Effector memory CD4-positive, alpha-beta T cell (primary cell): ENCODE results near the gene DRC7.

Source experiments
- DNase-seq, 3 donors: peaks; one replicate each; pipeline ENCODE4 v3.0.0-alpha.2; 2020
- H3K27ac ChIP-seq: 2 replicates; pipeline ENCODE4 v1.7.0; 2013; ENCODE audit warnings: mild to moderate bottlenecking, low read length, moderate library complexity; ENCODE audit not compliant: insufficient read depth, poor library complexity, severe bottlenecking
- H3K27me3 ChIP-seq: replicated peaks from 2 replicates; pipeline ENCODE4 v1.7.0; 2013; ENCODE audit warnings: mild to moderate bottlenecking, low read length; ENCODE audit not compliant: insufficient read depth, control insufficient read depth, poor library complexity, severe bottlenecking
- H3K36me3 ChIP-seq: 2 replicates; pipeline ENCODE4 v1.7.0; 2013; ENCODE audit warnings: mild to moderate bottlenecking, low read length, moderate library complexity; ENCODE audit not compliant: control insufficient read depth, insufficient read depth
- H3K4me1 ChIP-seq: 2 replicates; pipeline ENCODE4 v1.7.0; 2013; ENCODE audit warnings: low read length, mild to moderate bottlenecking; ENCODE audit not compliant: control insufficient read depth, insufficient read depth, poor library complexity, severe bottlenecking
- H3K4me3 ChIP-seq: 2 replicates; pipeline ENCODE4 v1.7.0; 2013; ENCODE audit warnings: low read length, low read depth, mild to moderate bottlenecking; ENCODE audit not compliant: insufficient read depth, poor library complexity, severe bottlenecking
- H3K9me3 ChIP-seq: 2 replicates; pipeline ENCODE4 v1.7.0; 2013; ENCODE audit warnings: mild to moderate bottlenecking, low read length, moderate library complexity; ENCODE audit not compliant: control insufficient read depth

The DRC7 gene

DNA sequence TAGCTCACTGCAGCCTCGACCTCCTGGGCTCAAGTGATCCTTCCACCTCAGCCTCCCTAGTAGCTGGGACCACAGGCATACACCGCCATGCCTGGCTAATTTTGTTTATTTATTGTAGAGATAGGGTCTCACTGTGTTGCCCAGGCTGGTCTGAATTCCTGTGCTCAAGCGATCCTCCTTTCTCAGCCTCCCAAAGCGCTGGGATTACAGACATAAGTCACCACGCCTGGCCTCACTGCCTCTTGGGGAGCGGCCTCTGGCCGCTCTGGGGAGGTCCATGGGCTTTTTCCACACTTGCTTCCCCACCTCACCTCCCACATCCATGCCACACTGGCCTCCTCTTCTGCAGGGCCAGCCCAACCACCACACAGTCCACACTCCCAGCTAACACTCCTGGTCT lies 44.8 kb upstream of the DRC7 start:
- no peak for DNase-seq
- H3K4me1 ChIP-seq = peaks cover 4% of the 10 kb centered on the region
- no peaks in the 10 kb centered on the region for H3K36me3 ChIP-seq
- no peak overlapping the region for H3K4me3 ChIP-seq
- H3K27ac ChIP-seq = no peak overlapping the region
- H3K27me3 ChIP-seq = no peaks in the 10 kb centered on the region
- H3K9me3 ChIP-seq = no peaks in the 10 kb centered on the region

DNA sequence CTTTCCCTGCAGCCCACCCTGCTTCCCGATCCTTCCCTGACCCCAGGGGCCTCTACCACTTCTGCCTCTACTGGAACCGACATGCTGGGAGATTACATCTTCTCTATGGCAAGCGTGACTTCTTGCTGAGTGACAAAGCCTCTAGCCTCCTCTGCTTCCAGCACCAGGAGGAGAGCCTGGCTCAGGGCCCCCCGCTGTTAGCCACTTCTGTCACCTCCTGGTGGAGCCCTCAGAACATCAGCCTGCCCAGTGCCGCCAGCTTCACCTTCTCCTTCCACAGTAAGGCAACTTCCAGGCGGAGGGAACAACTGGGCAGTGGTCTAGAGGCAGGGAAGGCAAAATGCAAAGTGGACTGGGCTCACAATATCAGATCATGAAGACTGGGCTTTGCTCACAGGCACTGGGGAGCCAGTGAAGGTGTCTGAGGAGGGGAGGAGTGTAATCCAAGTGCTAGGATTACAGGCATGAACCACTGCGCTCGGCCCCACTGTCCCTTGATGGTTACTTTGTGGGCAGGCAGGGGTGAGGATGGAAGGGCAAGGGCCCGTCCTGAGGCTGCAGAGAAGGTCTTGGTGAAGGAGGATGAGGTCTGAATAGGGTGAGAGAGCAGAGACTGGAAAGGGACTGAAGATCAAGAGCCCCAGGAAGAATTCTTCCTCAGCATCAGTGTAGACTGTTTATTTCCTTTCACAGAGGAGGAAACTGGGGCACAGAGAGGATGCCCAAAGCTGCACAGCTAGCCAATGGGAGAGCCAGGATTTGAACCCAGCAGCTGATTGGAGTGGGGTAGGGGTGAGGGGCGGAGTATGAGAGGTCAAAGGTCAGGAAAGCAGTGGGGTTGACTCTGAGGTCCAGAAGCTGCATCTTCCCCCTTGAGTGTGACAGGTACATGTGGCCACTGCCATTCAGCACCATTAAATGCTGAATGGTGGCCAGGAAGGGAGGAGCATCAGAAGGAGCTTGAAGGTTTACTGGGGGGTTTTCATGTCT lies 43.0 kb upstream of the DRC7 start:
- Histone ChIP-seq H3K9me3 (no peaks in the 10 kb centered on the region), H3K27ac (no peak overlapping the region), H3K4me1 (peaks cover 9% of the 10 kb centered on the region), H3K36me3 (no peaks in the 10 kb centered on the region), H3K4me3 (no peak overlapping the region), H3K27me3 (no peaks in the 10 kb centered on the region)
- peak in 2 of 3 donors; percentile 15 to 25 for DNase-seq

DNA sequence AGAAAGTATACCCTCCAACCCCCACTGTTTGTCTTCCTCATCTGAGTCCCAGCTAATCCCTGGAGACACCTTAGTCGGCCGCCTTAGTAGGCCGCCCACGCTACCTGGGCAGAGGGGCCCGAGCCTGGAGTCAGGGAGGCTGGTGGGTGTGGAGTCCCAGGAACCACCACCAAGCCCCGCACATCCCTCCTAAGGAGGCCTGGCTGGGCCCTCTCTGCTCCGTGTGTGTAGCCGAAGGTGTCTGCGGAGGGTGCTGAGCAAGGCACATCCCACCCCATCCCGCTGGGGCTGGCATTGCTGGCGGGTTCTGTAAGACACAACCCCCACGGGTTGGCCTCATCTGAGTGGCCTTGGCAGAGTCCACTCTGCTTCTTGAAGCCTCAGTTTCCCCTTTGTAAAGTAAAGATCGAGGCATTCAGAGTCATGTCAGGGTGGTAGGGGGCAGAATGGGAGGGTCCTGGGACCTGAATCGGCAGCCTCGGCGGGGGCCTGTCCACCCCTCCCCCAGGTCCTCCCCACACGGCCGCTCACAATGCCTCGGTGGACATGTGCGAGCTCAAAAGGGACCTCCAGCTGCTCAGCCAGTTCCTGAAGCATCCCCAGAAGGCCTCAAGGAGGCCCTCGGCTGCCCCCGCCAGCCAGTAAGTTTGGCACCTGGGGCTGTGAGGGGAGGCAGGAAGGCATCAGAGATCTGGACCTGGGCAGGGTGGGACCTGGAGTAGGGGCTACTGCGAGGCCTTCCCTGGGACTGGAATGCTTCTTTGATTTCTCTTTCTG lies 41.7 kb upstream of the DRC7 start:
- H3K36me3 ChIP-seq = no peaks in the 10 kb centered on the region
- no peaks in the 10 kb centered on the region for H3K9me3 ChIP-seq

DNA sequence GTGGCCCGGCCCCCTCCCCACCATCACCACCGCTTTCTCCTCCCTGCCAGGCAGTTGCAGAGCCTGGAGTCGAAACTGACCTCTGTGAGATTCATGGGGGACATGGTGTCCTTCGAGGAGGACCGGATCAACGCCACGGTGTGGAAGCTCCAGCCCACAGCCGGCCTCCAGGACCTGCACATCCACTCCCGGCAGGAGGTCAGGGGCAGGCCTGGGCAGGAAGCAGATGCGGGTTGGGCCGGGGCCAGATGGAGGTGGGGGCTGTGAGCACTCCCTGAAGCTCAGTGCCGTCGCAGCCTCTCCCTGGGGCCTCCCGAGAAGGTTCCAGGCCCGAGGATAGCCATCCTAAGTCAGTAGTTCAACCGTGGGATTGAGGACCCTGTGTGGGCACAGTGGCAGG lies 40.7 kb upstream of the DRC7 start:
- no peak overlapping the region for H3K4me3 ChIP-seq
- H3K36me3 ChIP-seq = no peaks in the 10 kb centered on the region
- H3K27ac ChIP-seq = no peak overlapping the region
- no peaks in the 10 kb centered on the region for H3K9me3 ChIP-seq
- no peak for DNase-seq
- no peaks in the 10 kb centered on the region for H3K27me3 ChIP-seq
- H3K4me1 ChIP-seq = peaks cover 11% of the 10 kb centered on the region

More for the DNA sequence above, 41.7 kb upstream of the DRC7 start:
- no peak overlapping the region for H3K4me3 ChIP-seq
- no peak overlapping the region for H3K27ac ChIP-seq
- no peaks in the 10 kb centered on the region for H3K27me3 ChIP-seq
- no peak for DNase-seq
- peaks cover 11% of the 10 kb centered on the region for H3K4me1 ChIP-seq

DNA sequence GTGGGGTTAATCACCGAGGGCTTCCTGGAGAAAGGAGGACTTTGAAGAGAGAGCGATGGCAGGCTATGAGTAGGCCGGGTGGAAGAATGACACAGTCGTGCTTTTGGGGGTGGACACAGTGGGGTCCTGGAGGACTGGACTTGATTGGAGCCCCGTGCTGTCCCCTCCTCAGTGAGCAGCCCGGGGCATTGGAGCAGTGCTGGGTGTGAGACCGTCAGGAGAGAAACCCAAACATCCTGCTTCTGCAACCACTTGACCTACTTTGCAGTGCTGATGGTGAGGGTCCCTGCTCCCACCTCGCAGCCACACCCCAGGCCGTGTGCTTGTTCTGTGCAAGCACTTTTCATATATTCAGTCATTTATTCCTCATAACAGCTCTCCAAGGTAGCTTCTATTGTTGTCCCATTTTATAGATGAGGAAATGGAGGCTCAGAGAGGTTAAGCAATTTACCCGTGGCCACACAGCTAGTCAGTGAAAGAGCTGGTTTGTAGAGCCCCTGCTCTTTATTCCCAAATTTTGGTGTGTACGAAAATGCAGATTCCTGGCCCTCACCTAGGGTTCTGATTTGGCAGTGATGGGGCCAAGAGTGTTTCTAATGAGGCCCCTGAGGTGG lies 38.2 kb upstream of the DRC7 start:
- no peak overlapping the region for H3K27ac ChIP-seq
- H3K27me3 ChIP-seq = no peaks in the 10 kb centered on the region
- peaks cover 8% of the 10 kb centered on the region for H3K4me1 ChIP-seq
- H3K4me3 ChIP-seq = no peak overlapping the region
- DNase-seq = no peak
- no peaks in the 10 kb centered on the region for H3K9me3 ChIP-seq
- H3K36me3 ChIP-seq = no peaks in the 10 kb centered on the region

DNA sequence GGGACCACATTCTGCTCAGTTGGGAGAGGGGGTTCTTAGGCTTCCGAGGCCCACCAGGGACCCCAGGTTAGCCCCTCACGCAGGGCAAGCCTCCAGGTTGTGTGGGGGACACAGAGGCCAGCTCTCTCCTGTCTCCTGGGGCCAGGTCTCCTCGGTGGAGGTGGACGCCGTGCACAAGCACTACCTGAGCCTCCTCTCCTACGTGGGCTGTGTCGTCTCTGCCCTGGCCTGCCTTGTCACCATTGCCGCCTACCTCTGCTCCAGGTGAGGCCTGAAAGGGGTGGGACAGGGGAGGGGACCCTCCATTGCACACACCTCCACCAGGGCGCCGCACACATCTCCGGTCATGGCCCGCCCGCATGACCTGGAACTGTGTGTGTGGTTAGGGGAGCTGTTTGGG lies 37.4 kb upstream of the DRC7 start:
- peaks cover 7% of the 10 kb centered on the region for H3K4me1 ChIP-seq
- DNase-seq = no peak
- no peak overlapping the region for H3K27ac ChIP-seq
- no peaks in the 10 kb centered on the region for H3K36me3 ChIP-seq
- no peak overlapping the region for H3K4me3 ChIP-seq
- no peaks in the 10 kb centered on the region for H3K9me3 ChIP-seq
- no peaks in the 10 kb centered on the region for H3K27me3 ChIP-seq

DNA sequence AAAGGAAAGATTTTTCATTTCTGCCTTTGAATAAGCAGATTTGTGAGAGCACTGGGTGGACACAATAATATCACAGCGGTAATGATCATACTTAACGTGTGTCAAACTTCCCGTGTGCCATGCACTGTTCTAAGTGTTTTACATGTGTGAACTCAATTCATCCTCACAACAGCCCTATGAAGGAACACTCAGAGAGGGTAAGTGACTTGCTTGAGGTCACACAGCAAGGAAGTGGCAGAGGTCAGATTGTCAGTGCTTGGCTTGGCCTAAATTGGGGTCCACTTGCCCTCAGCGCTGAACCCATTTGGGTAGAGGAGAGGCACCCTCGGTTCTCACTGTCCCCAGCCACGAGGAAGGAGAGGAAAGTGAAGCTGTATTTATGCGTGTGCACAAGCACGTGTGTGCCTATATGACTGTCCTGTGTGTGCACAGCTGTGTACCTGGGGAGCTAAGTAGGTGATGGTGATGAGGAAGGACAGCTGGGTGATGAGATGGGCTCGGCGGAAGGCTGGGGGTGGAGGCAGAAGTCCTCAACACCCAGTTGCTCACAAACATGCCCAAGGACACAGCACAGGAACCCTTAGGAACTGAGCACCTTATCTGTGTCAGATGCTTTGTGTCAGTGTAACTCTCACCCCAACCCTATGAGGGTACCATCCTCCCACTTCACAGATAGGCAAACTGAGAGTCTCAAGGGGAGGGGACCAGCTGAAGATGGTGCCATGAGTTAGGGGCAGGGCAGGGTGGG lies 36.3 kb upstream of the DRC7 start:
- no peaks in the 10 kb centered on the region for H3K27me3 ChIP-seq
- no peak overlapping the region for H3K4me3 ChIP-seq
- no peak for DNase-seq
- H3K36me3 ChIP-seq = no peaks in the 10 kb centered on the region
- H3K4me1 ChIP-seq = peaks cover 7% of the 10 kb centered on the region
- H3K27ac ChIP-seq = no peak overlapping the region
- no peaks in the 10 kb centered on the region for H3K9me3 ChIP-seq

DNA sequence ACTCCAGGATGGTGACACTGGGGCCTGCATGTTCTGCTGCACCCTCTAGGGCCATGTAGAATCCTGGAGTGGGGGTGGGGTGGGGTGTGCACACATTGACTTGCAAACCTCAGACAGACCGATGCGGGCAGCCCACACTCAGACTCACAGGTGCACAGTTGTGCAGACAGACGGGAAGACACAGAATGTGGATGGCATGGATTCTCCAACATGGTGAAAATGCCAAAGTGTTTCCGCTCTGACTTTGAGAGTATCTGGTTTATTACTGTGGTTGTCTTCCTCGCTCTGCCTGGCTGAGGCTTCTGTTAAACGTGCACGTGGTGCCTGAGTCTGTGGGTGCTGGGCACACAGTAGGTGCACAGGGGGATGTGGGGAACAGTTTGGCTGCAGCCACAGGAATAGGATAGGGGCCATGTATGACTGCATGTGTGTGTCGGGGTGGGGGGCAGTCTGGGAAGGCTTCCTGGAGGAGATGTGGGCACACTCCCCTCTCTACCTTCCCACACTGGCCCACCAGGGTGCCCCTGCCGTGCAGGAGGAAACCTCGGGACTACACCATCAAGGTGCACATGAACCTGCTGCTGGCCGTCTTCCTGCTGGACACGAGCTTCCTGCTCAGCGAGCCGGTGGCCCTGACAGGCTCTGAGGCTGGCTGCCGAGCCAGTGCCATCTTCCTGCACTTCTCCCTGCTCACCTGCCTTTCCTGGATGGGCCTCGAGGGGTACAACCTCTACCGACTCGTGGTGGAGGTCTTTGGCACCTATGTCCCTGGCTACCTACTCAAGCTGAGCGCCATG lies 35.5 kb upstream of the DRC7 start:
- Histone ChIP-seq H3K27ac (no peak overlapping the region), H3K27me3 (no peaks in the 10 kb centered on the region), H3K36me3 (no peaks in the 10 kb centered on the region)

More for the DNA sequence above, 35.5 kb upstream of the DRC7 start:
- Histone ChIP-seq H3K4me1 (peaks cover 7% of the 10 kb centered on the region), H3K9me3 (no peaks in the 10 kb centered on the region), H3K4me3 (no peak overlapping the region)
- no peak for DNase-seq
